Measurements from ENCODE around the gene THEMIS.
"Not testable (repeated sequence)": the region's sequence is repeated elsewhere in the genome, so short reads cannot be mapped to it uniquely, and the experiment has no call there.

THEMIS gene

GRCh38 chr6:127914240-127914639 is 13.4 kb upstream of the THEMIS start:
- DNase-seq, result no peak

GRCh38 chr6:127912914-127913313 is 12.1 kb upstream of the THEMIS start:
- DNase-seq, result no peak

- DNase-seq, result no peak
Measured at GRCh38 chr6:127907960-127908640, 7.2 kb upstream of the THEMIS start.

- no peak for DNase-seq
Measured at GRCh38 chr6:127904160-127904559, 3.3 kb upstream of the THEMIS start.

GRCh38 chr6:127902933-127903332 is 2.1 kb upstream of the THEMIS start:
- DNase-seq, result no peak

- DNase-seq, result no peak
Measured at GRCh38 chr6:127897484-127897883, 3.4 kb downstream of the THEMIS start.

- DNase-seq, result no peak
Measured at GRCh38 chr6:127894051-127894450, 6.8 kb downstream of the THEMIS start.

GRCh38 chr6:127893541-127893940 is 7.3 kb downstream of the THEMIS start:
- peak in 1 of 2 experiments; percentile 14 for DNase-seq

- DNase-seq, result no peak
Measured at GRCh38 chr6:127891731-127892326, 9.0 kb downstream of the THEMIS start.

- no peak for DNase-seq
Measured at GRCh38 chr6:127886603-127887002, 14.3 kb downstream of the THEMIS start.

GRCh38 chr6:127884134-127884533 is 16.7 kb downstream of the THEMIS start:
- DNase-seq, result no peak

GRCh38 chr6:127881949-127882348 is 18.9 kb downstream of the THEMIS start:
- not testable (repeated sequence) for DNase-seq

GRCh38 chr6:127880429-127880828 is 20.4 kb downstream of the THEMIS start:
- DNase-seq, result no peak

GRCh38 chr6:127879685-127880084 is 21.2 kb downstream of the THEMIS start:
- DNase-seq, result no peak

GRCh38 chr6:127878115-127878514 is 22.7 kb downstream of the THEMIS start:
- no peak for DNase-seq

- no peak for DNase-seq
Measured at GRCh38 chr6:127877231-127877630, 23.6 kb downstream of the THEMIS start.

GRCh38 chr6:127869772-127870404 is 31.0 kb downstream of the THEMIS start:
- DNase-seq, result no peak

- no peak for DNase-seq
Measured at GRCh38 chr6:127869183-127869582, 31.7 kb downstream of the THEMIS start.

GRCh38 chr6:127868338-127868737 is 32.5 kb downstream of the THEMIS start:
- no peak for DNase-seq

GRCh38 chr6:127866766-127867165 is 34.1 kb downstream of the THEMIS start:
- DNase-seq, result no peak

- DNase-seq, result no peak
Measured at GRCh38 chr6:127865108-127865507, 35.8 kb downstream of the THEMIS start.

- DNase-seq, result no peak
Measured at GRCh38 chr6:127864701-127865100, 36.2 kb downstream of the THEMIS start.

- no peak for DNase-seq
Measured at GRCh38 chr6:127860723-127861122, 40.1 kb downstream of the THEMIS start.

- DNase-seq, result no peak
Measured at GRCh38 chr6:127859956-127860355, 40.9 kb downstream of the THEMIS start.
